HepG2 (cell line): ENCODE results near the gene PLVAP. TPM values are rescaled to one million over a fixed set of nuclear protein-coding genes. Genes with fewer than 3 reads are reported as not detected.

Experiments used
- ASH2L ChIP-seq: fragments of 300-600, 200-600 bp; sonication (generic); IDR thresholded peaks from 2 replicates; pipeline ENCODE4 v1.7.0; 2017; ENCODE audit warnings: low read depth, mild to moderate bottlenecking, moderate library complexity, mixed read lengths, low read length; ENCODE audit not compliant: insufficient read length
- EHMT2 ChIP-seq: fragments of 200-600 bp; sonication (generic); IDR thresholded peaks from 2 replicates; pipeline ENCODE4 v1.7.0; 2017; ENCODE audit warnings: antibody characterized with exemption, low read depth, low read length, borderline replicate concordance
- RBM22 ChIP-seq: fragments of 200-400 bp; formaldehyde crosslinking; optimal IDR thresholded peaks from 2 replicates; pipeline ENCODE3; 2017; ENCODE audit warnings: mild to moderate bottlenecking, low read length, moderate library complexity
- SMAD9 ChIP-seq: sonication (generic); formaldehyde crosslinking; IDR thresholded peaks from 2 replicates; pipeline ENCODE4 v1.5.1; 2020; ENCODE audit warnings: mild to moderate bottlenecking, missing genetic modification reagents
- TSC22D2 ChIP-seq: sonication (generic); formaldehyde crosslinking; IDR thresholded peaks from 2 replicates; pipeline ENCODE4 v1.5.1; 2020; ENCODE audit warnings: missing genetic modification reagents, mild to moderate bottlenecking, borderline replicate concordance
- ZNF326 ChIP-seq: sonication (generic); formaldehyde crosslinking; IDR thresholded peaks from 2 replicates; pipeline ENCODE4 v1.4.0; 2020; ENCODE audit warnings: missing genetic modification reagents, borderline replicate concordance
- ZNF552 ChIP-seq: sonication (generic); formaldehyde crosslinking; IDR thresholded peaks from 2 replicates; pipeline ENCODE4 v1.9.0; 2022; ENCODE audit warnings: missing genetic modification reagents, mild to moderate bottlenecking, borderline replicate concordance
- ZNF768 ChIP-seq: sonication (generic); formaldehyde crosslinking; IDR thresholded peaks from 2 replicates; pipeline ENCODE4 v1.4.0; 2020; ENCODE audit warnings: missing genetic modification reagents
- polyA plus RNA-seq, 8 experiments: library from polyadenylated mRNA; depleted of rRNA in 3 of 8; stranded (reverse) in 7 of 8; unstranded in 1 of 8; fragments of >200 nt; fragmentation: Illumina TruSeq in 4 of 8; extraction: Trizol in 4 of 8; gene quantifications; 2 replicates each; pipeline versions ENCODE4 v1.2.1 to v1.2.3, GENCODE V29; 2011 to 2016; ENCODE audit warnings: low read depth in 4 of 8, missing spikeins in 1 of 8, mixed read lengths in 1 of 8; ENCODE audit not compliant: insufficient read depth in 1 of 8
- total RNA-seq, 5 experiments: library from RNA; depleted of rRNA; stranded (reverse); fragments of >200 nt; fragmentation: Illumina TruSeq; extraction: Trizol; gene quantifications; 2 replicates each; pipeline ENCODE4 v1.2.3, GENCODE V29; 2016; ENCODE audit warnings: low read depth in 1 of 5
- TF ChIP-seq, protein P1 (sequence below): sonication (generic); formaldehyde crosslinking; IDR thresholded peaks from 2 replicates; pipeline ENCODE4 v1.4.0; 2020; ENCODE audit warnings: mild to moderate bottlenecking, missing genetic modification reagents
- TF ChIP-seq, protein P2 (sequence below): sonication (generic); formaldehyde crosslinking; IDR thresholded peaks from 2 replicates; pipeline ENCODE4 v1.8.1; 2023; ENCODE audit warnings: mild to moderate bottlenecking, inconsistent platforms, moderate library complexity, missing genetic modification reagents, borderline replicate concordance
- TF ChIP-seq, protein P3 (sequence below): sonication (generic); formaldehyde crosslinking; IDR thresholded peaks from 2 replicates; pipeline ENCODE4 v1.8.0; 2022; ENCODE audit warnings: missing genetic modification reagents, low read depth, mild to moderate bottlenecking, borderline replicate concordance
- TF ChIP-seq, protein P4 (sequence below): sonication (generic); formaldehyde crosslinking; IDR thresholded peaks from 2 replicates; pipeline ENCODE4 v1.8.0; 2022; ENCODE audit warnings: mild to moderate bottlenecking, missing genetic modification reagents
- TF ChIP-seq, protein P5 (sequence below): sonication (generic); IDR thresholded peaks from 2 replicates; pipeline ENCODE4 v1.6.1; 2016; ENCODE audit warnings: low read depth, borderline replicate concordance
- TF ChIP-seq, protein P6 (sequence below): sonication (generic); formaldehyde crosslinking; conservative IDR thresholded peaks from 2 replicates; pipeline ENCODE4 v1.8.1; 2023; ENCODE audit warnings: missing genetic modification reagents

PLVAP gene
- total and polyA plus RNA-seq, 2 of the 13 experiments (the other 11 are each of a cell fraction or from before 2014, with no cell fraction given) = 0.26 TPM; not detected in 1

DNA sequence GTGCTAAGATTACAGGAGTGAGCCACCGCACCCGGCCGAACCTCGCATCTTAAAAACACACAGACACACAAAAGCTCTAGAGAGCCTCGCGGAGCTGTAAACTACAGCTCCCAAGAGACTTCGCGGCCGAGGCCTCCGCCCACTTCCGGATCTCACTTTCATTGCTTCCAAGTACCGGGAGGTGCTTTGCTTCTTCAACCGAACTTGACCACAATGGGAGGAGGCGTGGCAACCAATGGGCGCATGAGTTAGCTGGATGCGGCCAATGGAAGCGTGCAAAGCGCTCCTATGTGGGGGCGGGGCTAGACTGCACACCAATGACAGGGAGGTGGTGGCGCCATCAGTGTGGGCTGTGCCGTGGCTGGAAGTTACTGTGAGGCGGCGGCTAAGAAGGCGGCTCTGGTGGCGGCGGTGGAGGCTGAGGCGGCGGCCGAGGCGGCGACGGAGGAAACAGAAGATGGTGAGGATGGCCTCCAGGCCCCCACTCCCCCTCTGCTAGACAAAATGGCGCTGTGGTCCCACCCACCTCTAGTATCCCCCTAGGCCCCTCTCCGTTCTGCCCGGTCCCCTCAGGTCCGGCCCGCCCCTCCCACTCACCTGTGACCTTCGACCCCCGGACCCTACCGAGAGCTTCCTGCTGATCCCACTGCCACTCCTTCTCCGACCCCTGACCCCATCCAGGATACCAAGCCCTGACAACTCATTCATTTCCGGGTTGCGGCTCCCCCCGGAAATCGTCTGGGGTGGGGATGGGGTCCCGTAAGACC, 67.8 kb downstream of the PLVAP start, which contains the start of gene DDA1 (continued):
- TF ChIP-seq, protein P1, sequence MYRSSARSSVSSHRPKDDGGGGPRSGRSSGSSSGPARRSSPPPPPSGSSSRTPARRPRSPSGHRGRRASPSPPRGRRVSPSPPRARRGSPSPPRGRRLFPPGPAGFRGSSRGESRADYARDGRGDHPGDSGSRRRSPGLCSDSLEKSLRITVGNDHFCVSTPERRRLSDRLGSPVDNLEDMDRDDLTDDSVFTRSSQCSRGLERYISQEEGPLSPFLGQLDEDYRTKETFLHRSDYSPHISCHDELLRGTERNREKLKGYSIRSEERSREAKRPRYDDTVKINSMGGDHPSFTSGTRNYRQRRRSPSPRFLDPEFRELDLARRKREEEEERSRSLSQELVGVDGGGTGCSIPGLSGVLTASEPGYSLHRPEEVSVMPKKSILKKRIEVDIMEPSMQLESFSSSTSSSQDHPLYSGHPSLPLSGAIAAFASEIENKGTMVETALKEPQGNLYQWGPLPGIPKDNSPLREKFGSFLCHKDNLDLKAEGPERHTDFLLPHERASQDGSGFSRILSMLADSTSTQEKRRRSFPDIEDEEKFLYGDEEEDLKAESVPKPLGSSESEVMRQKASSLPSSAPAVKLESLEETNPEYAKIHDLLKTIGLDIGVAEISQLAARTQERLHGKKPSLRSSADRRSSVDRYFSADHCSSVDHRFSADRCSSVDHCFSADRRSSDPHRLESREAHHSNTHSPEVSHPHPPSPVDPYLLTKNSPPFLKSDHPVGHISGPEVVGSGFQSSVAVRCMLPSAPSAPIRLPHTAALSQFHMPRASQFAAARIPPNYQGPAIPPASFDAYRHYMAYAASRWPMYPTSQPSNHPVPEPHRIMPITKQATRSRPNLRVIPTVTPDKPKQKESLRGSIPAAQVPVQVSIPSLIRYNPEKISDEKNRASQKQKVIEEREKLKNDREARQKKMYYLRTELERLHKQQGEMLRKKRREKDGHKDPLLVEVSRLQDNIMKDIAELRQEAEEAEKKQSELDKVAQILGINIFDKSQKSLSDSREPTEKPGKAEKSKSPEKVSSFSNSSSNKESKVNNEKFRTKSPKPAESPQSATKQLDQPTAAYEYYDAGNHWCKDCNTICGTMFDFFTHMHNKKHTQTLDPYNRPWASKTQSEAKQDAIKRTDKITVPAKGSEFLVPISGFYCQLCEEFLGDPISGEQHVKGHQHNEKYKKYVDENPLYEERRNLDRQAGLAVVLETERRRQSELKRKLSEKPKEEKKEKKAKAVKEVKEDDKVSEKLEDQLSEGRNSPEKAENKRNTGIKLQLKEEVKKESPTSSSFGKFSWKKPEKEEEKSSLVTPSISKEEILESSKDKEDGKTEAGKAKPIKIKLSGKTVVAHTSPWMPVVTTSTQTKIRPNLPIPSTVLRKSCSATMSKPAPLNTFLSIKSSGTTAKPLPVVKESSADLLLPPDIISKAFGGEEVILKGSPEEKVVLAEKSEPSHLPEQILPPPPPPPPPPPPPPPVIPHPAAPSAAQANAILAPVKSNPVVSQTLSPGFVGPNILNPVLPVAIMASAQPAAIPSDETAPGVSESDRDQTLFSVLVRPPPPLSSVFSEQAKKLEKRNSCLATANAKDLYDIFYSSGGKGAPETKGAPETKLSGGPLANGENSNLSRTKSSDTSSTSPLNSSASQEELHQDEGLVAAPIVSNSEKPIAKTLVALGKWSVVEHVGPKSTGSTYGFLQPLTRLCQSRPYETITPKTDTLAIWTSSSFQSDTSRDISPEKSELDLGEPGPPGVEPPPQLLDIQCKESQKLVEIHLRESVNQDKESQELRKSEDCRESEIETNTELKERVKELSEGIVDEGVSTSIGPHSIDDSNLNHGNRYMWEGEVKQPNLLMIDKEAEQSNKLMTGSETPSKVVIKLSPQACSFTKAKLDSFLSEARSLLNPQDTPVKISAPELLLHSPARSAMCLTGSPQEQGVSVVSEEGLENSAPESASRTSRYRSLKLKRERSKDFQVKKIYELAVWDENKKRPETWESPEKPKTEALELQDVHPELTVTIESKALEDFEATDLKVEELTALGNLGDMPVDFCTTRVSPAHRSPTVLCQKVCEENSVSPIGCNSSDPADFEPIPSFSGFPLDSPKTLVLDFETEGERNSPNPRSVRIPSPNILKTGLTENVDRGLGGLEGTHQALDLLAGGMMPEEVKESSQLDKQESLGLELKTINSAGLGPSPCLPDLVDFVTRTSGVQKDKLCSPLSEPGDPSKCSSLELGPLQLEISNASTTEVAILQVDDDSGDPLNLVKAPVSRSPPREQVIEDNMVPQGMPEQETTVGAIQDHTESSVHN (CRISPR knock-in tag) = no peak
- TF ChIP-seq ZNF768 (CRISPR knock-in tag) (no peak; the same call in 1 of the 2 replicates), TSC22D2 (no peak), RBM22 (peak; percentile 23), ZNF326 (CRISPR knock-in tag) (no peak), ZNF552 (CRISPR knock-in tag) (no peak), EHMT2 (no peak), SMAD9 (no peak), ASH2L (peak; percentile 81)
- TF ChIP-seq, protein P2, sequence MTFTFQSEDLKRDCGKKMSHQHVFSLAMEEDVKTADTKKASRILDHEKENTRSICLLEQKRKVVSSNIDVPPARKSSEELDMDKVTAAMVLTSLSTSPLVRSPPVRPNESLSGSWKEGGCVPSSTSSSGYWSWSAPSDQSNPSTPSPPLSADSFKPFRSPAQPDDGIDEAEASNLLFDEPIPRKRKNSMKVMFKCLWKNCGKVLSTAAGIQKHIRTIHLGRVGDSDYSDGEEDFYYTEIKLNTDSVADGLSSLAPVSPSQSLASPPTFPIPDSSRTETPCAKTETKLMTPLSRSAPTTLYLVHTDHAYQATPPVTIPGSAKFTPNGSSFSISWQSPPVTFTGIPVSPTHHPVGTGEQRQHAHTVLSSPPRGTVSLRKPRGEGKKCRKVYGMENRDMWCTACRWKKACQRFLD (CRISPR knock-in tag) = no peak
- TF ChIP-seq, protein P3, sequence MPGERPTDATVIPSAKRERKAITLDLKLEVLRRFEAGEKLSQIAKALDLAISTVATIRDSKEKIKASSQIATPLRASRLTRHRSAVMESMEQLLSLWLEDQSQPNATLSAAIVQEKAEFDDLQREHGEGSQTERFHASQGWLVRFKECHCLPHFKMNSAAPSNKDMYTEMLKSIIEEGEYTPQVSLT = no peak
- TF ChIP-seq, protein P4, sequence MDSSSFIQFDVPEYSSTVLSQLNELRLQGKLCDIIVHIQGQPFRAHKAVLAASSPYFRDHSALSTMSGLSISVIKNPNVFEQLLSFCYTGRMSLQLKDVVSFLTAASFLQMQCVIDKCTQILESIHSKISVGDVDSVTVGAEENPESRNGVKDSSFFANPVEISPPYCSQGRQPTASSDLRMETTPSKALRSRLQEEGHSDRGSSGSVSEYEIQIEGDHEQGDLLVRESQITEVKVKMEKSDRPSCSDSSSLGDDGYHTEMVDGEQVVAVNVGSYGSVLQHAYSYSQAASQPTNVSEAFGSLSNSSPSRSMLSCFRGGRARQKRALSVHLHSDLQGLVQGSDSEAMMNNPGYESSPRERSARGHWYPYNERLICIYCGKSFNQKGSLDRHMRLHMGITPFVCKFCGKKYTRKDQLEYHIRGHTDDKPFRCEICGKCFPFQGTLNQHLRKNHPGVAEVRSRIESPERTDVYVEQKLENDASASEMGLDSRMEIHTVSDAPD = no peak
- TF ChIP-seq, protein P5, sequence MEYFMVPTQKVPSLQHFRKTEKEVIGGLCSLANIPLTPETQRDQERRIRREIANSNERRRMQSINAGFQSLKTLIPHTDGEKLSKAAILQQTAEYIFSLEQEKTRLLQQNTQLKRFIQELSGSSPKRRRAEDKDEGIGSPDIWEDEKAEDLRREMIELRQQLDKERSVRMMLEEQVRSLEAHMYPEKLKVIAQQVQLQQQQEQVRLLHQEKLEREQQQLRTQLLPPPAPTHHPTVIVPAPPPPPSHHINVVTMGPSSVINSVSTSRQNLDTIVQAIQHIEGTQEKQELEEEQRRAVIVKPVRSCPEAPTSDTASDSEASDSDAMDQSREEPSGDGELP = no peak
- TF ChIP-seq, protein P6, sequence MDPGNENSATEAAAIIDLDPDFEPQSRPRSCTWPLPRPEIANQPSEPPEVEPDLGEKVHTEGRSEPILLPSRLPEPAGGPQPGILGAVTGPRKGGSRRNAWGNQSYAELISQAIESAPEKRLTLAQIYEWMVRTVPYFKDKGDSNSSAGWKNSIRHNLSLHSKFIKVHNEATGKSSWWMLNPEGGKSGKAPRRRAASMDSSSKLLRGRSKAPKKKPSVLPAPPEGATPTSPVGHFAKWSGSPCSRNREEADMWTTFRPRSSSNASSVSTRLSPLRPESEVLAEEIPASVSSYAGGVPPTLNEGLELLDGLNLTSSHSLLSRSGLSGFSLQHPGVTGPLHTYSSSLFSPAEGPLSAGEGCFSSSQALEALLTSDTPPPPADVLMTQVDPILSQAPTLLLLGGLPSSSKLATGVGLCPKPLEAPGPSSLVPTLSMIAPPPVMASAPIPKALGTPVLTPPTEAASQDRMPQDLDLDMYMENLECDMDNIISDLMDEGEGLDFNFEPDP (CRISPR knock-in tag) = peak; percentile 97
